ENCODE results near the gene SMIM1. TPM values are rescaled to one million over a fixed set of nuclear protein-coding genes. Genes with fewer than 3 reads are reported as not detected.
A peak's percentile ranks its signal among the peaks of the same experiment; 100 is the strongest.

The SMIM1 gene
- 10 to 100 TPM in 2 of 3 donors, 1 to 10 TPM in 1; 9.8 to 14.6 (median 11.5) TPM for polyA plus RNA-seq (ENCODE audit: insufficient read length in 3 of 3)

DNA sequence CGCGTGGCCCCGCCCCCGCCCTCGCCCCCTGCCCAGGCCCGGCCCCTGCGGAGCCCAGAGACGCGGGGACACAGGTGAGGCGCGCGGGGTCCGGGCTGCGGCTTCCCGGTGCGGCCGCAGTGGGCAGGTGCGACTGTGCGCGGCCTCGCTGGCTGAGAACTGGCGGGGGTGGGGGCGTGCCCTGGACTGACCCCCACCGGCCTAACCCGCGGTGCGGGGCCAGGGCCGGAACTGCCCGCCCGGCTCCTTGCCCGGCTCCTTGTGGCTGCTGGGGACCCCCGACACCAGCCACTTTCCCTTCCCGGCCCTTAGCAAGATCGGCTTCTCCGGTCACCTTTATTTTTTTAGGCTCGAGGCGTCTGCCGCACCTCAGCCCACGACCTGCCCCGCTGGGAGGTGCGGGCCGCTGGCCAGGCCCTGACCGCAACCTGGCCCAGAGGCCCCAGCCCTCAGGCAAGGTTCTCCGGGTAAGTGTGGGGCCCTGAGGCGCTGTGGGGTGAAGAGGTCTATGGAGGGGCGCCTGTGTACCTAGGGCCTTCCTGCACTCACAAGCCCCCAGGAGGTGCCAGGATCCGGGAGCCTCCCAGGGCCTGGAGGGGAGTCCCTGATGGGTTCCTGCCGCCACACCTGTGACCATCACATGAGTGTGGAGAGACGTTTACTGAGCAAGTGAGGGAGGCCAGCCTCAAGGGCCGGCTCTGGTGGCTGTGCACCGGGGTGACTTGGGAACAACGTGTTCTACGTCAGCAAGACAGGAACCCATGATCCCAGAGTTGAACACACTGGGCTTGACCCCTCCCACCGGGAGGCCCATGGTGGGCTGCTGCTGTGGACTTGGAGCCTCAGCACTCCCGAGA lies at the start of gene SMIM1:
Gene SMIM1, plus strand, starts transcription at position 35 of the 857 bp plus-strand sequence. CDS start 2,625 bp downstream, outside the sequence.
- DNase-seq (ENCODE audit: low read depth in 3 of 3, low spot score in 2 of 3), result no peak

GRCh38 chr1:3722846-3723245 lies 49.7 kb upstream of the SMIM1 start:
- no peak for DNase-seq (ENCODE audit: low read depth in 3 of 3, low spot score in 2 of 3)

DNA sequence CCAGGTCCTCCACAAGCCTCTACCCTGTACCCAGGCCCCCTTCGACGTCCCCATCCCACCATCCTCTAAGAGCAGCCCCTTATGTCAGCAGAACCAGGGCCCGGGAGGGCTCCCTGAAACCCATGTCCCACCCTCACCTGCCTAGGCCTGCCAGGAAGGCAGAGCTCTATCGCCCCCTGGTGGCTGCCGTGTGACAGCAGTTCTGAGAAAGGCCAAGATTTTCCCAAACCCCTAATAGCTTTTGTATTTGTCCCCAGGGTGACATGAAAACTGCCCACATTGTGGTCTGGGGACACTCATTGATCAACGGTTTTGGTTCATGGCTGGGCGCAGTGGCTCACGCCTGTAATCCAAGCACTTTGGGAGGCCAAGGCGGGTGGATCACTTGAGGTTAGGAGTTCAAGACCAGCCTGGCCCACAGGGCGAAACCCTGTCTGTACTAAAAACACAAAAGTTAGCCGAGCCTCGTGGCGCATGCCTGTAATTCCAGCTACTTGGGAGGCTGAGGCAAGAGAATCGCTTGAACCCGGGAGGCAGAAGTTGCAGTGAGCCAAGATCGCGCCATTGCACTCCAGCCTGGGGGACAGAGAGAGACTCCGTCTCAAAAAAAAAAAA lies 48.0 kb upstream of the SMIM1 start:
- peak; percentile 42 to 45 (median 43) for DNase-seq (ENCODE audit: low read depth in 3 of 3, low spot score in 2 of 3)

GRCh38 chr1:3725366-3725765 lies 47.2 kb upstream of the SMIM1 start:
- no peak for DNase-seq (ENCODE audit: low read depth in 3 of 3, low spot score in 2 of 3)

- DNase-seq (ENCODE audit: low read depth in 3 of 3, low spot score in 2 of 3), result no peak
Measured at GRCh38 chr1:3727042-3727824, 45.3 kb upstream of the SMIM1 start.

GRCh38 chr1:3727825-3728776 lies 44.4 kb upstream of the SMIM1 start:
- DNase-seq (ENCODE audit: low read depth in 3 of 3, low spot score in 2 of 3), result no peak

DNA sequence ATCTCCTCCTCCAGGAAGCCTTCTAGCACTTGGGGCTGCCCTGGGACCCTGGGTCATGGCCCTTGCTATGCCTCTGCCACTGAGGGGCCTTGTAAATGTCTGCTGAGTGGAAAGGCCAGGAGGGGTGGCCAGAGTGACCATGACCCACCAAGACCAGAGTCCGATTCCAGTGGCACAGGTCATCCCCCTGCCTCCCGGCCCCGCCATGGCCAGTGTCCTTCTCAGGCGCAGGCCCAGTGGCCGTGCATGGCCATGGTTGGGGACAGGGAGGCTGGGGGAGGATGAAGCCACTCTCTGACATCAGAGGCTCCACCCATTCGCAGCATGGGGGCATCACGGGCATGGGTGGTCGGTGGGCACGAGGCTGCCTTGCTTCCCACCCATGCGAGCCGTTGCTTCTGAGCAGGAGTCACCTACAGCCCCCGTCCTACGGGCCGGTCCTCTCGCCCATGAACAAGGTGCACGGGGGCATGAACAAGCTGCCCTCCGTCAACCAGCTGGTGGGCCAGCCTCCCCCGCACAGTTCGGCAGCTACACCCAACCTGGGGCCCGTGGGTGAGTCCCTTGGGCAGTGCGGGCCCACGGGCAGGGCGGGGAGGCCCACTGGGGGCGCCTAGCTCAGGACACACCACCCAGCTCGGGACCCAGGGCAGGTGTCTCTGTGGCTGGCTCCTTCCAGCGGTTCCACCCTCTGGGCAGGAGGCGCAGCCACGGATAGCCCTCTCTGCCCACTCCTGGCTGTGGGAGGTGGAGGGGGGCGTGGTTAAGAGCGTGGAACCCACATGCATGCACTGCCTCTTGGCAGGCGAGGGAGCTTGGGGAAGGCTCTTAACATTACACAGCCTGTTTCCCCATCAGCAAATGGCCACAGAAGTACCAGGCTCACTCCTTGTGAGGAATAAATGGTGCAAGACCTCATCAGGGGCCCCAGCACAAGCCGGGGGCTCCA lies 42.7 kb upstream of the SMIM1 start:
- no peak for DNase-seq (ENCODE audit: low read depth in 3 of 3, low spot score in 2 of 3)

DNA sequence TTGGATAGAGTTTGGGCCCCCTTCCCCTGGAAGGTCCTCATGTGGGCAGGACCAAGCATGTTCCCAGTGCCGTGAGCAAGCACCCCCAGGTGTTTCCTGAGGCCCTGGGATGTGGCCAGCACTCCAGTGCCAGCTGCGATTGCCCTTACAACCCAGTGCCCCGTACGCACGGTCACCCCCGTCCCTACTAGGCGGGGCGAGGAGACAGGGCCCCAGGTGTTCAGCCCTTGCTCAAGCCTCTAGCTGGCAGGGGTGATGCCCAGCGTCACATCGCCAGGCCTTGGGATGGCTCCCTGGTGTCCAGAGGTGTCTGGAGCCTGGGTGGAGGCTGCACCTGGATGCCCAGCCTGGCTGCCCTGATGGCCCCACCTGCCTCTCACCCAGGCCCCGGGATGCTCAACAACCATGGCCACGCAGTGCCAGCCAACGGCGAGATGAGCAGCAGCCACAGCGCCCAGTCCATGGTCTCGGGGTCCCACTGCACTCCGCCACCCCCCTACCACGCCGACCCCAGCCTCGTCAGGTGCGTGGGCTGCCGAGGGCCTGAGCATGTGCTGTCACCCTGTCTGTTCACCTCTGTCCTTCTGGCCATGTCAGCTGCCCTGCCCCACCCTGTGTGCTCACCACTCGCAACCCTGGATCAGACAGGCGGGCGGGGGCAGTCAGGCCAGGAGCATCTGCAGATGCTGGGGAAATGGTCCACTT lies 41.9 kb upstream of the SMIM1 start:
- DNase-seq (ENCODE audit: low read depth in 3 of 3, low spot score in 2 of 3), result no peak

DNA sequence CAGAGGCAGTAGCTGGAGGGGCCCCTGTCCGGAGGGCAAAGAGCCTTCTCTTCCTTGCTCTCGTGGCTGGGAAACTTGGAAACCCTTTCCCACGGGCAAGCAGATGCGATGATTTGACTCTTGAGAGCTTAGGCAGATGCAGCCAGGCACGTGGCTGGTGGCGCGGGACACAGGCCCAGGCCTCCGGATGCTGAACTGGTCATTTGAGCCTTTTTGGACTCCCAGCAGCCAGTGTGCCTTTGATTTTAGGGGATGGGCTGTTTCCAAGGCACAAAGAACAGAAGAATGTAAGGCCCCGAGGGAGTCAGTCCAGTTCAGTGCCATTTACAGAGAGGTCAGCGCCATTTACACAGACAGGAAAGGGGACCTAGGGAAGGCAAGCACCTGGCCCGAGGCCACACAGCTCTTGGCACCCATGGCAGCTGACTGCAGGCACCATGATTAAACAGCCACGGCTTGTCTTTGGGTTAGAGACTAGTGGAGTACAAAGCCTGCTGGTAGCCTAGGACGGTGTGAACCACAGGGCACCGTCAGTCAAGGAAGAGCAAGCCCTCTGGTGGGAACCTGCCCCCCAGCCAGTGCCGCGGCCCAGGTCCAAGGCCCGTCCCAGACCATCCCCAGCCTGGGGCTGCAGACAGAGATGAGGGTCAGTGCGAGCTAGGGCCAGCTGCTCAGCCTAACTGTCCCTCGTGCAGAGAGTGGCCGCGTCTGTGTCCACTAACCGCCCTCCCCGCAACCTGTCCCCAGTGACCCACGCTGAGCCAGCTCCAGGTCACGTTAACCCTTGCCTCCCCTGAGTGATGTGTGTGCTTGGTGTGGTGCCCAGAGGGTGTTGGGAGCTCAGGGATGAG lies 40.7 kb upstream of the SMIM1 start:
- no peak for DNase-seq (ENCODE audit: low read depth in 3 of 3, low spot score in 2 of 3)

GRCh38 chr1:3732434-3733093 lies 40.0 kb upstream of the SMIM1 start:
- DNase-seq (ENCODE audit: low read depth in 3 of 3, low spot score in 2 of 3), result no peak

GRCh38 chr1:3733094-3733882 lies 39.3 kb upstream of the SMIM1 start:
- DNase-seq (ENCODE audit: low read depth in 3 of 3, low spot score in 2 of 3), result no peak

- no peak for DNase-seq (ENCODE audit: low read depth in 3 of 3, low spot score in 2 of 3)
Measured at GRCh38 chr1:3733883-3734589, 38.5 kb upstream of the SMIM1 start.

DNA sequence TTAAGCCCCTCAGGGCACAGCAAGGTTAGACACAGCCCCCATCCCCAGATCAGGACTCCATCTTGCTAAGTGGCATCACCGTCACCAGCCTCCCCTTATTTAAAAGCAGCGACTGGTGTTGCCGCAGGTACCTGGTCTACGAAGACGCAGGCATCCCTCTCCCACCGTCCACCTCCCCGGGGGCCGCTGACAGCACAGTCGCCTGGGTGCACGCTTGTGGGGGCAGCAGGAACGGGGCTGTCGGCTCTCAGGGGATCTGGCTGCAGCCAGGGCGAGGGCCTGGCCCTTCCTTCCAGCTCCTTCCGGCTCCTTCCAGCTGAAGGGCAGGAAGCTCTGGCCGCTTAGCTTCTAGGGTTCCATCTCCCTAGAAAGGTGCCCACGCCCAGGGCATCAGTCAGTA lies 37.9 kb upstream of the SMIM1 start:
- DNase-seq (ENCODE audit: low read depth in 3 of 3, low spot score in 2 of 3), result no peak

DNA sequence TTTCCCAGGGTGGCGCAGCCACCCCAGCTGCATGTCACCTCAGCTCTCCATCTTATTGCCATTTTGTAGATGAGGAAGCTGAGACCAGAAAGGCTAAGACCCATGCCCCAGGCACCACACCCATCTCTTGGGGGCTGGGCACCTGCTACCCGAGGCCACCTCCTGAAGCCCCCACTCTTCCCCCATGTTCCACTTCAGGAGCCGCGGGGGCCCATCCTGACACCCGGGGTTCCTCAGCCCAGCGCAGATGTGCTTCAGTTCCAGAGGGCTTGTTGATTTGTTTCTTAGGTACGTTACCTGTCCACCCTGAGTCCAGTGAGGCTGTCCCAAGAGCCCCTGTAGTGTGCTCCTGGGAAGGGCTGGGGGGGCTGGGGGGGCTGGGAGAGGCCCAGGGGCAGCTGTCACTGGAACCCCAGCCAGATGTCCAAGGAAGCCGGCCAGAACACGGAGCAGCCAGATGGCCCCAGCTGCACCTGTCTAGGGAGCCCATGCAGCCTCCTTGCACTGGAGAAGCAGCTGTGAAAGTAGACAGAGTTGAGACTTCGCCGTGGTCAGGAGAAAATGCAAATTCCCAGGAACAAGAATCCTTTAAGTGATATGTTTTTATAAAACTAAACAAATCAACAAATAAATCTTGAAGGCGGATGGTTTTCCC lies 37.4 kb upstream of the SMIM1 start:
- no peak for DNase-seq (ENCODE audit: low read depth in 3 of 3, low spot score in 2 of 3)

DNA sequence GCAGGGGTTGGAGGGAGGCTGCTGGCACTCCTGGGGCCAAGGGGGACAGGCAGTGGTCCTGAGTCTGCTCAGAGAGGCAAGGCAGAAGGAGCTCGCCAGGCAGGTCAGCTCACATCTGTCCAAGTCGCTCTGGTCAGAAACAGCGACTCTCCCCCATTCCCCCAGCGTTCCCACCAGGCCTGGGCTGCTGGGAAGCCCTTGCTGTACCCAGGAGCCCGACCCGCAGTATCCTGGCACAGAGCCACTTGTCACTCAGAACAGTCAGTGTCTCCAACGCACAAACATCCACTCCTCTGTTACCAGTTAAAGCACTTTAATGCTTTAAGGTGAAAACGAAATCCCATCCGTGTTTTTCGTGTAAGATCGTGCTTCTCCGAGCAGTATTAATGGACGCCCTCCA lies 36.9 kb upstream of the SMIM1 start:
- no peak for DNase-seq (ENCODE audit: low read depth in 3 of 3, low spot score in 2 of 3)

Measured in right renal cortex interstitium (tissue), 3 donors.